Measurements from ENCODE around the gene ABCB11.
A peak's percentile ranks its signal among the peaks of the same experiment; 100 is the strongest.
"Not testable (repeated sequence)": the region's sequence is repeated elsewhere in the genome, so short reads cannot be mapped to it uniquely, and the experiment has no call there.

ABCB11 gene

GRCh38 chr2:168926621-168927386 is 104.3 kb downstream of the ABCB11 start:
- FAIRE-seq: no peak

- FAIRE-seq: peak; percentile 93
These were observed 110.5 kb downstream of the ABCB11 start for GRCh38 chr2:168920504-168921157.

GRCh38 chr2:168916331-168916675 is 114.8 kb downstream of the ABCB11 start:
- FAIRE-seq: no peak

- FAIRE-seq: no peak
These were observed 115.4 kb downstream of the ABCB11 start for GRCh38 chr2:168915441-168916330.

- no peak for FAIRE-seq
These were observed 117.6 kb downstream of the ABCB11 start for GRCh38 chr2:168913495-168913894.

GRCh38 chr2:168912901-168913369 is 118.2 kb downstream of the ABCB11 start:
- FAIRE-seq: no peak

- no peak for FAIRE-seq
These were observed 118.7 kb downstream of the ABCB11 start for GRCh38 chr2:168912466-168912865.

- FAIRE-seq: no peak
These were observed 120.8 kb downstream of the ABCB11 start for GRCh38 chr2:168910330-168910729.

- no peak for FAIRE-seq
These were observed 123.0 kb downstream of the ABCB11 start for GRCh38 chr2:168907940-168908662.

GRCh38 chr2:168904358-168904757 is 126.8 kb downstream of the ABCB11 start:
- FAIRE-seq: no peak

GRCh38 chr2:168903888-168904287 is 127.2 kb downstream of the ABCB11 start:
- FAIRE-seq: no peak

- FAIRE-seq: no peak
These were observed 130.1 kb downstream of the ABCB11 start, which contains the start of gene G6PC2 for GRCh38 chr2:168901003-168901402. Gene G6PC2, plus strand, starts transcription at chr2:168901291. Its CDS starts 41 bp downstream, at chr2:168901332.

- peak; percentile 100 for FAIRE-seq
These were observed 133.7 kb downstream of the ABCB11 start for GRCh38 chr2:168897449-168897848.

GRCh38 chr2:168896783-168897182 is 134.3 kb downstream of the ABCB11 start:
- FAIRE-seq: no peak

GRCh38 chr2:168895771-168896170 is 135.4 kb downstream of the ABCB11 start:
- FAIRE-seq: no peak

- no peak for FAIRE-seq
These were observed 136.4 kb downstream of the ABCB11 start for GRCh38 chr2:168894720-168895119.

GRCh38 chr2:168894101-168894500 is 137.0 kb downstream of the ABCB11 start:
- no peak for FAIRE-seq

- FAIRE-seq: no peak
These were observed 138.8 kb downstream of the ABCB11 start for GRCh38 chr2:168892327-168892726.

GRCh38 chr2:168890006-168890782 is 140.9 kb downstream of the ABCB11 start, which contains the start of gene SPC25:
Gene SPC25, minus strand, starts transcription at chr2:168890430. Its CDS starts 911 bp downstream, at chr2:168889519.
- FAIRE-seq: peak; percentile 97

GRCh38 chr2:168889635-168890005 is 141.5 kb downstream of the ABCB11 start:
- FAIRE-seq: no peak

GRCh38 chr2:168884975-168885374 is 146.1 kb downstream of the ABCB11 start:
- FAIRE-seq: no peak

GRCh38 chr2:168882163-168882562 is 149.0 kb downstream of the ABCB11 start:
- FAIRE-seq: not testable (repeated sequence)

Measured in G401.6 (cell line).